H1 (cell line): ENCODE measurements around the gene CELF3. TPM values are rescaled to one million over a fixed set of nuclear protein-coding genes. Genes with fewer than 3 reads are reported as not detected.

ENCODE experiments used
- CTCF ChIA-PET: fragments of 300-600 bp; sonication (Branson Sonifier 250); formaldehyde crosslinking; loops from one replicate; lab custom pipeline; 2021; ENCODE audit not compliant: partially characterized antibody; lab: Charles Lee
- POLR2A ChIA-PET: fragments of 300-600 bp; sonication (Branson Sonifier 250); formaldehyde crosslinking; loops from one replicate; lab custom pipeline; 2021; ENCODE audit warnings: inconsistent platforms; ENCODE audit not compliant: partially characterized antibody; lab: Charles Lee
- DNase-seq, 2 experiments: peaks; one replicate each; pipeline versions ENCODE4 v3.0.0 to v3.0.0-alpha.2; 2010 to 2022; ENCODE audit warnings: low spot score in 2 of 2, low read depth in 1 of 2, mixed read lengths in 1 of 2
- FAIRE-seq: peaks from 2 replicates; lab custom pipeline; 2011; peaks lifted over from hg19 to GRCh38; lab: Jason Lieb, UNC
- H2AFZ ChIP-seq: 2 replicates; pipeline ENCODE4 v1.8.1; 2012; ENCODE audit warnings: low read length, inconsistent platforms
- H2AK5ac ChIP-seq: 2 replicates; pipeline ENCODE4 v1.6.1; 2013; ENCODE audit warnings: low read depth, low read length
- H2BK120ac ChIP-seq: replicated peaks from 2 replicates; pipeline ENCODE3; 2013; ENCODE audit warnings: low read depth, low read length, inconsistent platforms
- H2BK12ac ChIP-seq: 2 replicates; pipeline ENCODE4 v1.6.1; 2013; ENCODE audit warnings: low read depth, low read length
- H2BK15ac ChIP-seq: 2 replicates; pipeline ENCODE4 v1.6.1; 2013; ENCODE audit warnings: low read length
- H2BK20ac ChIP-seq: 2 replicates; pipeline ENCODE4 v1.6.1; 2013; ENCODE audit warnings: low read length
- H2BK5ac ChIP-seq: 2 replicates; pipeline ENCODE4 v1.6.1; 2013; ENCODE audit warnings: low read depth, low read length
- H3K14ac ChIP-seq: 2 replicates; pipeline ENCODE4 v1.6.1; 2013; ENCODE audit warnings: inconsistent platforms; ENCODE audit not compliant: insufficient read length
- H3K18ac ChIP-seq: 2 replicates; pipeline ENCODE4 v1.6.1; 2013; ENCODE audit warnings: low read length; ENCODE audit errors: extremely low read depth
- H3K23ac ChIP-seq: 2 replicates; pipeline ENCODE4 v1.6.1; 2013; ENCODE audit warnings: inconsistent platforms; ENCODE audit not compliant: insufficient read length
- H3K23me2 ChIP-seq: 2 replicates; pipeline ENCODE4 v1.6.1; 2013; ENCODE audit warnings: low read depth, low read length
- H3K27ac ChIP-seq: 2 replicates; pipeline ENCODE4 v1.6.1; 2011; ENCODE audit warnings: low read depth, low read length, inconsistent platforms
- H3K27me3 ChIP-seq, 4 experiments: replicated peaks in 1 of 4; 1 replicate in 1 of 4; 2 replicates in 3 of 4; pipeline versions ENCODE4 v1.6.1 to v1.8.1; 2011 to 2013; ENCODE audit warnings: low read length in 3 of 4, mild to moderate bottlenecking in 3 of 4, inconsistent platforms in 2 of 4, mixed read lengths in 2 of 4, moderate library complexity in 1 of 4; ENCODE audit not compliant: control insufficient read depth in 3 of 4, insufficient read depth in 3 of 4; ENCODE audit errors: extremely low read depth in 1 of 4
- H3K36me3 ChIP-seq, 4 experiments: 2 replicates each; pipeline versions ENCODE4 v1.6.1 to v1.8.1; 2011 to 2013; ENCODE audit warnings: mild to moderate bottlenecking in 4 of 4, low read length in 3 of 4, moderate library complexity in 2 of 4, control low read depth in 1 of 4, inconsistent platforms in 1 of 4; ENCODE audit not compliant: insufficient read depth in 4 of 4, control insufficient read depth in 2 of 4
- H3K4ac ChIP-seq: replicated peaks from 2 replicates; pipeline ENCODE3; 2013; ENCODE audit warnings: low read length, low read depth, mixed read lengths, inconsistent platforms; ENCODE audit not compliant: insufficient read length
- H3K4me1 ChIP-seq, 4 experiments: replicated peaks in 1 of 4; 1 replicate in 1 of 4; 2 replicates in 3 of 4; pipeline versions ENCODE4 v1.6.1 to v1.8.1; 2011 to 2013; ENCODE audit warnings: low read length in 3 of 4, inconsistent platforms in 2 of 4, mixed read lengths in 1 of 4; ENCODE audit not compliant: insufficient read depth in 4 of 4, control insufficient read depth in 3 of 4
- H3K4me2 ChIP-seq, 2 experiments: 2 replicates each; pipeline versions ENCODE4 v1.6.1 to v1.8.1; 2011 to 2013; ENCODE audit warnings: low read depth in 2 of 2, low read length in 2 of 2, control low read depth in 1 of 2, inconsistent platforms in 1 of 2, mild to moderate bottlenecking in 1 of 2; ENCODE audit not compliant: insufficient read depth in 1 of 2
- H3K4me3 ChIP-seq, 4 experiments: fragments of 200-600, 300-600 bp in 1 of 4; sonication (generic), shearing (Covaris generic), sonication (Bioruptor Twin) in 1 of 4; 2 replicates each; pipeline versions ENCODE4 v1.5.1 to v1.8.1; 2011 to 2016; ENCODE audit warnings: low read length in 4 of 4, low read depth in 3 of 4, control low read depth in 2 of 4, inconsistent platforms in 2 of 4, mild to moderate bottlenecking in 2 of 4, mixed read lengths in 1 of 4, moderate library complexity in 1 of 4; ENCODE audit not compliant: insufficient read depth in 2 of 4; ENCODE audit errors: extremely low read depth in 1 of 4
- H3K56ac ChIP-seq: replicated peaks from 2 replicates; pipeline ENCODE3; 2013; ENCODE audit warnings: low read depth, mild to moderate bottlenecking, mixed read lengths, low read length, inconsistent platforms; ENCODE audit not compliant: insufficient read length
- H3K79me1 ChIP-seq: 2 replicates; pipeline ENCODE4 v1.6.1; 2013; ENCODE audit warnings: low read depth, low read length, control low read depth
- H3K79me2 ChIP-seq, 2 experiments: 2 replicates each; pipeline versions ENCODE4 v1.6.1 to v1.8.1; 2012 to 2013; ENCODE audit warnings: low read length in 2 of 2, mild to moderate bottlenecking in 2 of 2, inconsistent platforms in 1 of 2; ENCODE audit not compliant: insufficient read depth in 2 of 2, control insufficient read depth in 1 of 2
- H3K9ac ChIP-seq, 4 experiments: replicated peaks in 1 of 4; 1 replicate in 1 of 4; 2 replicates in 3 of 4; pipeline versions ENCODE4 v1.6.1 to v1.8.1; 2011 to 2013; ENCODE audit warnings: low read depth in 3 of 4, low read length in 3 of 4, control low read depth in 2 of 4, mild to moderate bottlenecking in 2 of 4, moderate library complexity in 2 of 4, inconsistent platforms in 1 of 4; ENCODE audit errors: extremely low read depth in 1 of 4
- H3K9me3 ChIP-seq, 2 experiments: 2 replicates each; pipeline versions ENCODE4 v1.6.1 to v1.8.1; 2012 to 2013; ENCODE audit warnings: mild to moderate bottlenecking in 2 of 2, moderate library complexity in 2 of 2, control low read depth in 1 of 2, inconsistent platforms in 1 of 2, low read depth in 1 of 2, low read length in 1 of 2, mixed read lengths in 1 of 2; ENCODE audit not compliant: insufficient read depth in 2 of 2
- H4K20me1 ChIP-seq, 2 experiments: replicated peaks in 1 of 2; 2 replicates each; pipeline versions ENCODE3 to v1.8.1; 2011 to 2013; ENCODE audit warnings: inconsistent platforms in 2 of 2, low read length in 2 of 2, mild to moderate bottlenecking in 1 of 2; ENCODE audit not compliant: insufficient read depth in 2 of 2, control insufficient read depth in 1 of 2
- H4K5ac ChIP-seq: 2 replicates; pipeline ENCODE4 v1.6.1; 2013; ENCODE audit warnings: low read length, low read depth, mixed read lengths, inconsistent platforms; ENCODE audit not compliant: insufficient read length
- H4K8ac ChIP-seq: 2 replicates; pipeline ENCODE4 v1.8.0; 2013; ENCODE audit warnings: mild to moderate bottlenecking, moderate library complexity, low read length, inconsistent platforms; ENCODE audit not compliant: insufficient read depth; ENCODE audit errors: extremely low read depth
- H4K91ac ChIP-seq: replicated peaks from 2 replicates; pipeline ENCODE3; 2013; ENCODE audit warnings: low read length, mixed read lengths, inconsistent platforms; ENCODE audit not compliant: insufficient read length
- ASH2L ChIP-seq: fragments of 200-600, 300-600 bp; sonication (generic); IDR thresholded peaks from one replicate; pipeline ENCODE4 v1.7.1; 2017; ENCODE audit warnings: low read length
- HDAC2 ChIP-seq, 2 experiments: fragments of 300-600 bp in 1 of 2; sonication (generic) in 1 of 2; IDR thresholded peaks; 2 replicates each; pipeline ENCODE4 v1.6.1; 2011 to 2012; ENCODE audit warnings: low read depth in 2 of 2, low read length in 2 of 2, mild to moderate bottlenecking in 2 of 2, moderate library complexity in 2 of 2, borderline replicate concordance in 1 of 2, inconsistent platforms in 1 of 2
- MAFK ChIP-seq: IDR thresholded peaks from 2 replicates; pipeline ENCODE4 v1.6.1; 2012; ENCODE audit warnings: low read depth, mild to moderate bottlenecking, improper control_type of control experiment, low read length
- POLR2A ChIP-seq, 2 experiments: IDR thresholded peaks; 1 replicate in 1 of 2; 2 replicates in 1 of 2; pipeline ENCODE4 v1.6.1; 2011; ENCODE audit warnings: low read depth in 2 of 2, low read length in 2 of 2, mild to moderate bottlenecking in 2 of 2; ENCODE audit errors: control extremely low read depth in 1 of 2
- SP2 ChIP-seq: IDR thresholded peaks from 2 replicates; pipeline ENCODE4 v1.6.1; 2012; ENCODE audit warnings: mild to moderate bottlenecking, low read length, inconsistent platforms
- TAF1 ChIP-seq: IDR thresholded peaks from 2 replicates; pipeline ENCODE4 v1.6.1; 2011; ENCODE audit warnings: mild to moderate bottlenecking, low read depth, low read length
- WGBS, 2 experiments: shearing (Covaris generic) in 1 of 2; methylation state at CpG; one replicate each; pipeline versions ENCODE4 v1.1.6 to v1.1.7; 2013 to 2015; ENCODE audit warnings: low lambda C conversion rate in 2 of 2, mixed read lengths in 2 of 2, inconsistent platforms in 1 of 2, low coverage in 1 of 2, missing lambda C conversion rate in 1 of 2; ENCODE audit not compliant: insufficient replicate concordance in 2 of 2, insufficient coverage in 1 of 2, insufficient read length in 1 of 2; ENCODE audit errors: extremely low coverage in 1 of 2, missing lambda C conversion rate in 1 of 2; 5-methylcytosine and 5-hydroxymethylcytosine counted together
- polyA plus RNA-seq, 7 experiments: library from polyadenylated mRNA; depleted of rRNA in 3 of 7; stranded (reverse) in 5 of 7; unstranded in 2 of 7; fragments of >200 nt in 5 of 7; fragments of 200-250 nt in 2 of 7; gene quantifications; 1 replicate in 5 of 7; 2 replicates in 1 of 7; 4 replicates in 1 of 7; pipeline versions ENCODE4 v1.2.1 to v1.2.3, GENCODE V29; 2011 to 2013; ENCODE audit warnings: missing spikeins in 2 of 7, mixed read lengths in 2 of 7
- total RNA-seq: library from RNA; stranded (reverse); fragmentation: NEBNext Ultra II Directional; extraction: Animal tissue kit (Norgen Biotek cat#: 25700); gene quantifications from 2 replicates; pipeline ENCODE4 v1.2.1, GENCODE V29; 2021

CELF3 gene
- total and polyA plus RNA-seq, 2 of the 8 experiments (the other 6 are each of a cell fraction or from before 2014, with no cell fraction given) = 0.34 to 1.2 TPM

DNA sequence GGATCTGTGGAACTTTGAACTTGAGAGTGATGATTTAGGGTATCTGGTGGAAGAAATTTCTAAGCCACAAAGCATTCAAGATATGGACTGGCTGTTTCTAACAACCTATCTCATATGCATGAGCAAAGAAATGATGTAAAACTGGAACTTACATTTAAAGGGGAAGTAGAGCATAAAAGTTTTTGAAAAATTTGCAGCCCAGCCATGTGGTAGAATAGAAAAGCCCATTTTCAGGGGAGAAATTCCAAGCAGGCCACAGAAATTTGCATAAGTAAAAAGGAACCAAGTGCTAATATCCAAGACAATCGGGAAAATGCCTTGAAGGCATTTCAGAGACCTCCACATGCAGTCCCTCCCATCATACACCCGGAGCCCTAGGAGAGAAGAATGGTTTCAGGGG, 20.4 kb upstream of the CELF3 start:
- H4K5ac ChIP-seq = no peak overlapping the region
- H4K91ac ChIP-seq = no peak overlapping the region
- peaks cover 16 to 18% of the 10 kb centered on the region in 2 experiments for H3K9me3 ChIP-seq
- no peak overlapping the region for H2BK5ac ChIP-seq
- H3K23me2 ChIP-seq = no peaks in the 10 kb centered on the region
- POLR2A ChIA-PET = no interaction called here
- no peaks in the 10 kb centered on the region for H3K79me2 ChIP-seq
- no peak overlapping the region for H3K56ac ChIP-seq
- no peak overlapping the region for H3K9ac ChIP-seq
- no peak overlapping the region for H2AFZ ChIP-seq
- 81% methylated on average over 2 of the region's 2 CpGs; no CpG with 5 or more reads in 1 of the 2 experiments for WGBS, 2 experiments
- no peak overlapping the region for H3K4me3 ChIP-seq
- no peak overlapping the region for H3K27ac ChIP-seq
- no peaks in the 10 kb centered on the region for H4K20me1 ChIP-seq
- no peak overlapping the region for H2BK120ac ChIP-seq
- H3K36me3 ChIP-seq = no peaks in the 10 kb centered on the region
- no peak overlapping the region for H2BK15ac ChIP-seq
- no peak overlapping the region for H3K4ac ChIP-seq
- H4K8ac ChIP-seq = no peak overlapping the region
- no peak overlapping the region for H3K23ac ChIP-seq
- H2BK12ac ChIP-seq = no peak overlapping the region
- no peaks in the 10 kb centered on the region; a peak in 1 of 7 replicates for H3K27me3 ChIP-seq
- no peak overlapping the region for H3K14ac ChIP-seq
- H2AK5ac ChIP-seq = no peak overlapping the region
- H3K4me2 ChIP-seq = no peak overlapping the region
- no peak overlapping the region for H3K18ac ChIP-seq
- FAIRE-seq = no peak
- TF ChIP-seq HDAC2 (IDR thresholded peaks at IDR 0.05; ENCODE audit: borderline replicate concordance in 1 of 2, low read depth in 2 of 2, low read length in 2 of 2) = no peak
- no peak for TF ChIP-seq MAFK
- TF ChIP-seq SP2 = no peak
- TF ChIP-seq TAF1 = no peak
- no peak for TF ChIP-seq ASH2L
- no peak for TF ChIP-seq POLR2A (IDR thresholded peaks at IDR 0.05; ENCODE audit: control extremely low read depth in 1 of 2, low read depth in 2 of 2, low read length in 2 of 2)
- CTCF ChIA-PET = interaction anchor here (1.6 to 2.6 kb wide), 2 partner anchors 21 to 39 kb away, joined by 4 to 7 read pairs; partner anchors contain the start of gene CELF3
- peaks cover 0 to 5% (median 3%) of the 10 kb centered on the region in 4 experiments; a peak in 3 of 7 replicates for H3K4me1 ChIP-seq
- no peak for DNase-seq
- H2BK20ac ChIP-seq = no peak overlapping the region
- no peaks in the 10 kb centered on the region for H3K79me1 ChIP-seq
